Activated CD8-positive, alpha-beta memory T cell treated with anti-CD3 and anti-CD28 coated beads, Interleukin-2, amount 10 ng/mL, durations not matched to agents 7 days and 5 days (primary cell): Measurements from ENCODE around the gene HSPA1B. TPM values are rescaled to one million over a fixed set of nuclear protein-coding genes. Genes with fewer than 3 reads are reported as not detected.
"Not testable (repeated sequence)": the region's sequence is repeated elsewhere in the genome, so short reads cannot be mapped to it uniquely, and the experiment has no call there.

Experiments
- ATAC-seq: fragments of 150-1000 bp; cut with Tn5 transposase; one replicate; pipeline ENCODE4 v1.10.0; 2021; ENCODE audit warnings: moderate library complexity
- CTCF ChIA-PET: fragments of 350-600 bp; sonication (Branson Sonifier 250); formaldehyde crosslinking; loops from one replicate; lab custom pipeline; 2021; ENCODE audit warnings: antibody characterized with exemption; lab: Charles Lee
- DNase-seq: peaks from one replicate; pipeline ENCODE4 v3.0.0-alpha.2; 2020
- H3K27ac Mint-ChIP-seq: one replicate; pipeline ENCODE4 v1.8.0; 2021; ENCODE audit warnings: mild to moderate bottlenecking, mixed read lengths
- H3K27me3 Mint-ChIP-seq: one replicate; pipeline ENCODE4 v1.8.0; 2021; ENCODE audit warnings: mixed read lengths
- H3K36me3 Mint-ChIP-seq: one replicate; pipeline ENCODE4 v1.8.0; 2021; ENCODE audit warnings: mild to moderate bottlenecking, mixed read lengths
- H3K4me1 Mint-ChIP-seq: one replicate; pipeline ENCODE4 v1.8.0; 2021; ENCODE audit warnings: mixed read lengths
- H3K4me3 Mint-ChIP-seq: one replicate; pipeline ENCODE4 v1.8.0; 2021; ENCODE audit warnings: mild to moderate bottlenecking, moderate library complexity, mixed read lengths
- H3K9me3 Mint-ChIP-seq: one replicate; pipeline ENCODE4 v1.8.0; 2022; ENCODE audit warnings: low read depth, mixed read lengths
- total RNA-seq, 2 experiments: library from RNA; stranded (reverse); gene quantifications; one replicate each; pipeline ENCODE4 v1.2.3, GENCODE V29; 2021

HSPA1B gene
- total RNA-seq, 2 experiments from 2014 or later = 64.6 to 71.6 TPM

DNA sequence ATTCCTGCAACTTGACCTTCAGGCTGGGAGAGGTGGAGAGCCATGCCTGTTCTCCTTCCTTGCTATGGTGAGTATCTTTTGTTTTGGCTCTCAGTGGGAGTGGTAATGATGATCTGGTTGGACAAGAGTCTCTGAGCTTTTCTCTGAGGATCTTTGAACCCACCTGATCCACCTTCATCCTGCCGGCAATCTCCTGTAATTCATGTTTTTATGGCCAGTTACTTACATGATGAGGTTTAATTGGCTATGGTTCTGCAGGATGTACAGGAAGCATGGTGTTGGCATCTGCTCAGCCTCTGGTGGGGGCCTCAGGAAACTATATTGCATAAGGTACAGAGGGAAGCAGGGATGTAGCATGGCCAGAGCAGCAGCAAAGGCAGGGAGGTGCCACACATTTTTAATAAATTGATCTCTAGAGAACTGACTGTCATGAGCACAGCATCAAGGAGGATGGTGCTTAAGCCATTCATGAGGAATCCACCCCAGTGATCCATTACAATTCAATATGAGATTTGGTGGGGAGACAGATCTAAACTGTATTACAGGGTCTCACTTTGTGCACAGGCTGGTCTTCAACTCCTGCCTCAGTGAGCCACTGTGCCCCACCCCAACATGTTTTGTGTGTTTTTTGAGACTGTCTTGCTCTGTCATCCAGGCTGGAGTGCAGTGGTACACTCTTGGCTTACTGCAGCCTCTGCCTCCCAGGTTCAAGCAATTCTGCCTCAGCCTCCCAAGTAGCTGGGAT lies 10.0 kb downstream of the HSPA1B start:
- peak overlapping the region; percentile 99 for H3K4me3 Mint-ChIP-seq
- H3K27me3 Mint-ChIP-seq = no peaks in the 10 kb centered on the region
- peaks cover 63% of the 10 kb centered on the region for H3K36me3 Mint-ChIP-seq
- no peaks in the 10 kb centered on the region for H3K9me3 Mint-ChIP-seq
- DNase-seq (no peak), ATAC-seq (no peak)
- H3K27ac Mint-ChIP-seq = peak overlapping the region; percentile 98
- peaks cover 44% of the 10 kb centered on the region for H3K4me1 Mint-ChIP-seq
- CTCF ChIA-PET = interaction anchor here (0.8 to 1.8 kb wide), 3 partner anchors 8 to 157 kb away, joined by 3 to 6 read pairs (median 4); partner anchors contain the start of genes LY6G5C and NEU1

- H3K4me1 Mint-ChIP-seq = peaks cover 41% of the 10 kb centered on the region
- H3K27ac Mint-ChIP-seq = peak overlapping the region; percentile 98
- peaks cover 63% of the 10 kb centered on the region for H3K36me3 Mint-ChIP-seq
- H3K27me3 Mint-ChIP-seq, DNase-seq, H3K9me3 Mint-ChIP-seq, ATAC-seq: not testable (repeated sequence)
- CTCF ChIA-PET = interaction anchor here (1.8 kb wide), 1 partner anchor 8 kb away, joined by 6 read pairs; no protein-coding TSS in a partner anchor
- peak overlapping the region; percentile 99 for H3K4me3 Mint-ChIP-seq
Measured at GRCh38 chr6:31838114-31838553, 10.6 kb downstream of the HSPA1B start.

GRCh38 chr6:31838968-31839367 lies 11.4 kb downstream of the HSPA1B start:
- ATAC-seq = no peak

DNA sequence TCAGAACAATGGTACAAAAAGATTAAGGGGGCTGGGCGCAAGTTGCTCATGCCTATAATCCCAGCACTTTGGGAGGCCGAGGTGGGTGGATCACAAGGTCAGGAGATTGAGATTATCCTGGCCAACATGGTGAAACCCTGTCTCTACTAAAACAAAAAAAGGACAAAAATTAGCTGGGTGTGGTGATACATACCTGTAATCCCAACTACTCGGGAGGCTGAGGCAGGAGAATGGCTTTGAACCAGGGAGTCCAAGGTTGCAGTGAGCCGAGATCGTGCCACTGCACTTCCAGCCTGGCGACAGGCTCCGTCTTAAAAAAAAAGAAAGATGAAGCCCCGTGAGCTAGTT lies 12.2 kb downstream of the HSPA1B start:
- DNase-seq, H3K27me3 Mint-ChIP-seq: not testable (repeated sequence)

More at GRCh38 chr6:31838968-31839367, 11.4 kb downstream of the HSPA1B start:
- H3K4me3 Mint-ChIP-seq = peak overlapping the region; percentile 45
- H3K4me1 Mint-ChIP-seq = peaks cover 39% of the 10 kb centered on the region
- no peak for DNase-seq
- CTCF ChIA-PET = interaction anchor here (0.6 to 1.8 kb wide), 6 partner anchors 9 to 158 kb away, joined by 3 to 8 read pairs (median 4); partner anchors contain the start of gene NEU1
- peak overlapping the region; percentile 18 for H3K27ac Mint-ChIP-seq
- no peaks in the 10 kb centered on the region for H3K9me3 Mint-ChIP-seq
- H3K36me3 Mint-ChIP-seq = peaks cover 63% of the 10 kb centered on the region
- H3K27me3 Mint-ChIP-seq = no peaks in the 10 kb centered on the region

DNA sequence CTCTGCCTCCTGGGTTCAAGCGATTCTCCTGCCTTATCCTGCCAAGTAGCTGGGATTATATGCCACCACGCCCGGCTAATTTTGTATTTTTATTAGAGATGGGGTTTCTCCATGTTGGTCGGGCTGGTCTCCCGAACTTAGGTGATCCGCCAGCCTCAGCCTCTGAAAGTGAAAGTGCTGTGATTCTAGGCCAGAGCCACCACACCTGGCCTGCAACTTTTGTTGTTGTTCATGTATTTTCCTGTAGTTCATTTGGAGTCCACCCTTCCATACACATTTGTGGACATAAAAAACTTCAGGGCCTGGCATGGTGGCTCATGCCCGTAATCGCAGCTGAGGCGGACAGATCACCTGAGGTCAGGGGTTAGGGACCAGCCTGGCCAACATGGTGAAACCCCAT lies 14.5 kb downstream of the HSPA1B start:
- peak overlapping the region; percentile 28 for H3K27ac Mint-ChIP-seq

More for the DNA sequence above, 12.2 kb downstream of the HSPA1B start:
- H3K9me3 Mint-ChIP-seq, ATAC-seq, H3K27ac Mint-ChIP-seq, H3K4me3 Mint-ChIP-seq: not testable (repeated sequence)
- CTCF ChIA-PET = interaction anchor here (0.6 to 1.5 kb wide), 5 partner anchors 13 to 161 kb away, joined by 3 to 8 read pairs (median 4); partner anchors contain the start of gene NEU1
- peaks cover 63% of the 10 kb centered on the region for H3K36me3 Mint-ChIP-seq
- H3K4me1 Mint-ChIP-seq = peaks cover 36% of the 10 kb centered on the region

DNA sequence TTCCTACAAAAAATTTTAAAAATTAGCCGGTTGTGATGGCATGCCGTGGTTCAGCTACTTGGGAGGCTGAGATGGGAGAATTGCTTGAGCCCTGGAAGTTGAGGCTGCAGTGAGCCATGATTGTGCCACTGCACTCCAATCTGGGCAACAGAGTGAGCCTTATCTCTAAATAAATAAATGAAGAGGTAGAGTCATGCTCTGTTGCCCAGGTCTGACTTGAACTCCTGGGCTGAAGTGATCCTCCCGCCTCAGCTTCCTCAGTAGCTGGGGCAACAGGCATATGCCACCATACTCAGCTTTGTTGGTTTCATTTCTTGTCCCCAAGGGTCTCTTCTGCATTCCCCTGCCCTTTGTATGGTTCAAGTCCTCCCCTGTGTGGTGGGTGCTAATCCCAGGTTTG lies 17.0 kb downstream of the HSPA1B start:
- ATAC-seq (no peak), DNase-seq (no peak)
- Mint-ChIP-seq H3K4me3 (no peak overlapping the region), H3K36me3 (peaks cover 22% of the 10 kb centered on the region), H3K9me3 (no peaks in the 10 kb centered on the region), H3K27ac (peak overlapping the region; percentile 57), H3K27me3 (no peaks in the 10 kb centered on the region), H3K4me1 (peaks cover 3% of the 10 kb centered on the region)
- CTCF ChIA-PET = interaction anchor here (1.1 kb wide), 1 partner anchor 13 kb away, joined by 3 read pairs; no protein-coding TSS in a partner anchor

More for the DNA sequence above, 14.5 kb downstream of the HSPA1B start:
- Mint-ChIP-seq H3K4me3 (no peak overlapping the region), H3K27me3 (no peaks in the 10 kb centered on the region), H3K36me3 (peaks cover 46% of the 10 kb centered on the region), H3K9me3 (no peaks in the 10 kb centered on the region), H3K4me1 (peaks cover 26% of the 10 kb centered on the region)
- CTCF ChIA-PET = no interaction called here
- ATAC-seq (no peak), DNase-seq (no peak)

DNA sequence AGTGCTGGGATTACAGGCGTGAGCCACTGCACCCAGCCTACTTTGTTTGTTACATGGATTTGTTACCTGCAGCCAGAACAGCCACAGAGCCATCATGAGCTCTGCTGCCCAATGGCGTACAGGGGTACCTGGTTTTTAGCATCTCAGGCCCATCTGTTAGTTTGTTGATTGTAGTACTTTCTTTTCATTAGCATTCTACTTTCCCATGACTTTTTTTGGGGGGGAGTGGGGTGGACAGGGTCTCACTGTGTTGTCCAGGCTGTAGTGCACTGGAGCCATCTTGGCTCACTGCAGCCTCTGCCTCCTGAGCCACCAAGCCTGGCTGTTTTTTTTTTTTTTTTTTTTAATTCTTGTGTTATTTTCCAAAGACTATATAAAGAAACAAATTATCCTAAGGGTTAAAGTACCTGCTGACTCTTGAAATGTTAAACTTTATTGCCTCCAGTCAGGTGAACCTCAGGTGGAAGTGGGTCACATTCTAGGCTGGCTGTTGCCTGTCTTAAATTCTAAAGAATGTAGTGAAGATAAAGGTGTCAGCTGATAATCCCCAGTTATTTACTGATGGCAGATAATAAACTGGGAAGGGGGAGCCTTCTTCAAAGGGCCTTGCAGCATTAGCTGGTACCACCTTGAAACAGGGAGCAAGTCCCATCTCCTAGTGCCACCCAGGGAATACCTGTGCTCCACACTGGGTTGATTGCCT lies 19.9 kb downstream of the HSPA1B start:
- Mint-ChIP-seq H3K27me3 (no peaks in the 10 kb centered on the region), H3K36me3 (peaks cover 3% of the 10 kb centered on the region), H3K4me1 (no peaks in the 10 kb centered on the region), H3K27ac (no peak overlapping the region), H3K4me3 (no peak overlapping the region), H3K9me3 (no peaks in the 10 kb centered on the region)
- CTCF ChIA-PET = no interaction called here
- DNase-seq (no peak), ATAC-seq (no peak)

GRCh38 chr6:31850765-31851484 lies 23.4 kb downstream of the HSPA1B start:
- Mint-ChIP-seq H3K4me1 (no peaks in the 10 kb centered on the region), H3K27ac (no peak overlapping the region), H3K9me3 (no peaks in the 10 kb centered on the region), H3K27me3 (no peaks in the 10 kb centered on the region), H3K4me3 (no peak overlapping the region), H3K36me3 (no peaks in the 10 kb centered on the region)
- no peak for DNase-seq
- no peak for ATAC-seq
- CTCF ChIA-PET = no interaction called here

DNA sequence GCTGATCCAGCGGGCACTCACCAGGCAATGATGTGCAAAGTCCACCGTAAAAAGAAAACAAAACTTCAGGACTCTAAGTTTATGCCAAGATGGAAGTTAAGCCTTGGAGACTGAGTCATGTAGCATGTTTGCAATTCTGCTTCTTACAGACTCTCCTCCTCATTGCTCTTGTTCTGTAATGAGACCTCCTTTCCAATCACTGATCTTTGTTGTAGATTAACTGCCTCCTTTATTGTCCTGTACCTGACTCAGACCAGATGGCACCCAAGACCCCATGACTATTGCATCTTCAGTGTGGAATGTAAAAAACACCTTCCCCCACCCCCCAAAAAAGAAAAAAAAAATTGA lies 23.9 kb downstream of the HSPA1B start:
- H3K9me3 Mint-ChIP-seq = no peaks in the 10 kb centered on the region
- CTCF ChIA-PET = no interaction called here
- H3K4me1 Mint-ChIP-seq = no peaks in the 10 kb centered on the region
- H3K4me3 Mint-ChIP-seq = no peak overlapping the region
- no peaks in the 10 kb centered on the region for H3K27me3 Mint-ChIP-seq
- no peak for DNase-seq
- H3K36me3 Mint-ChIP-seq = no peaks in the 10 kb centered on the region
- H3K27ac Mint-ChIP-seq = no peak overlapping the region
- no peak for ATAC-seq

- not testable (repeated sequence) for H3K27ac Mint-ChIP-seq, H3K36me3 Mint-ChIP-seq, H3K4me3 Mint-ChIP-seq, H3K4me1 Mint-ChIP-seq, DNase-seq, ATAC-seq, H3K9me3 Mint-ChIP-seq, H3K27me3 Mint-ChIP-seq
- CTCF ChIA-PET = interaction anchor here (0.6 to 1.5 kb wide), 2 partner anchors 11 to 17 kb away, joined by 4 to 6 read pairs; partner anchors contain the start of gene NEU1
Measured at GRCh38 chr6:31851980-31852718, 24.6 kb downstream of the HSPA1B start.

- not testable (repeated sequence) for H3K9me3 Mint-ChIP-seq, H3K36me3 Mint-ChIP-seq, DNase-seq, ATAC-seq, H3K27ac Mint-ChIP-seq, H3K4me3 Mint-ChIP-seq, H3K27me3 Mint-ChIP-seq
- peaks cover 16% of the 10 kb centered on the region for H3K4me1 Mint-ChIP-seq
- CTCF ChIA-PET = interaction anchor here (1.5 kb wide), 1 partner anchor 13 kb away, joined by 3 read pairs; no protein-coding TSS in a partner anchor
Measured at GRCh38 chr6:31857774-31858173, 30.2 kb downstream of the HSPA1B start.

DNA sequence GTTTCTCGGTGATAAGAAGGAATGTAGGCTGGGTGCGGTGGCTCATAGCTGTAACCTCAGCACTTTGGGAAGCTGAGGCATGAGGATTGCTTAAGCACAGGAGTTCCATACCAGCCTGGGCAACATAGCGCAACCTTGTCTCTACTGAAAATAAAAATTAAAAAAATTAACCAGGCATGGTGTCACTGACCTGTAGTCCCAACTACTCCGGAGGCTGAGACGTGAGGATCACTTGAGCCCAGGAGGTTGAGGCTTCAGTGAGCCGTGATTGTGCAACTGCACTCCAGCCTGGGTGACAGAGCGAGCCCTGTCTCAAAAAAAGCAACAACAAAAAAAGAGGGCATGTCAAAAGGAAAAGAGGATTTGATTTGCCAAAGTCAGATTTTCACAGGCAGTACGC lies 31.2 kb downstream of the HSPA1B start:
- H3K27ac Mint-ChIP-seq = no peak overlapping the region
- H3K4me3 Mint-ChIP-seq = no peak overlapping the region
- peaks cover 3% of the 10 kb centered on the region for H3K36me3 Mint-ChIP-seq
- peaks cover 17% of the 10 kb centered on the region for H3K4me1 Mint-ChIP-seq
- H3K27me3 Mint-ChIP-seq = no peaks in the 10 kb centered on the region
- DNase-seq (no peak), ATAC-seq (no peak)
- no peaks in the 10 kb centered on the region for H3K9me3 Mint-ChIP-seq
- CTCF ChIA-PET = no interaction called here
